Stimulated activated naive B cell treated with anti-CD40 and anti-IgM and Interleukin-4, amounts not matched to agents 10 μg/mL and 1 μg/mL and 100 μg/mL, for 72 hours (primary cell): Measurements from ENCODE around the gene KIRREL3.

Experiments
- ATAC-seq, 2 donors: fragments of 150-1000 bp; cut with Tn5 transposase; replicated peaks; 2 replicates each; pipeline ENCODE4 v1.10.0; 2021; ENCODE audit warnings: moderate library complexity in 1 of 2
- DNase-seq: peaks from one replicate; pipeline ENCODE4 v3.0.0; 2021
- H3K27ac Mint-ChIP-seq: one replicate; pipeline ENCODE4 v1.8.0; 2022; ENCODE audit warnings: mild to moderate bottlenecking, mixed read lengths
- H3K27me3 Mint-ChIP-seq, 2 donors: one replicate each; pipeline ENCODE4 v1.8.0; 2022; ENCODE audit warnings: mixed read lengths in 2 of 2
- H3K36me3 Mint-ChIP-seq, 2 donors: one replicate each; pipeline ENCODE4 v1.8.0; 2022; ENCODE audit warnings: mixed read lengths in 2 of 2, mild to moderate bottlenecking in 1 of 2
- H3K4me1 Mint-ChIP-seq, 2 donors: one replicate each; pipeline ENCODE4 v1.8.0; 2022; ENCODE audit warnings: mixed read lengths in 2 of 2, mild to moderate bottlenecking in 1 of 2
- H3K4me3 Mint-ChIP-seq, 2 donors: one replicate each; pipeline ENCODE4 v1.8.0; 2022; ENCODE audit warnings: mild to moderate bottlenecking in 2 of 2, mixed read lengths in 2 of 2, moderate library complexity in 1 of 2
- H3K9me3 Mint-ChIP-seq, 2 donors: one replicate each; pipeline ENCODE4 v1.8.0; 2022; ENCODE audit warnings: mixed read lengths in 2 of 2, mild to moderate bottlenecking in 1 of 2

Gene KIRREL3

GRCh38 chr11:127000291-127000968 is at the start of gene KIRREL3:
Gene KIRREL3 (minus strand): TSS chr11:127000770.
- Mint-ChIP-seq H3K9me3 (no peaks in the 10 kb centered on the region), H3K4me1 (no peaks in the 10 kb centered on the region), H3K4me3 (no peak within 1 kb of the TSS), H3K36me3 (no peaks in the 10 kb centered on the region), H3K27ac (no peak within 1 kb of the TSS), H3K27me3 (peaks cover 33 to 41% of the 10 kb centered on the region in 2 donors)
- DNase-seq = no peak
- no peak for ATAC-seq

DNA sequence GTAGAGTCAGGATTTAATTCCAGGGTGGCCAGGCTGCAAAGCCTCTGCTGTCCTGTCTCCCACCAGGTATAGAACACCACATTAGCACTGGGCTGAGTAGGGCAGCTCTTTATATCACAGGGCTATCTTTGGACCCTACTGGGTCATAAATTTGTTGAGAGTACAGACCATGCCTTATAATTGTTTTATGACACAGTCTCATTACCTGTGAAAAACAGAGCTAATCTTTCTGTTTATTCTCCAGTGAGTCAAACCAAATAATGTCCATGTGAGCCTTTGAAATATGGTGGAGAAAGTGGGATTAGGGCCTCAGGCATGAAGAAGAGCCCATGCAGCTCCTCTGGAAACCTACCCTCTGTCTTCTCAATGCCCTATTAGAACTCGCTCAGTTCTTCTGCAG is 49.6 kb upstream of the KIRREL3 start:
- no peak overlapping the region for H3K4me3 Mint-ChIP-seq
- no peaks in the 10 kb centered on the region for H3K4me1 Mint-ChIP-seq
- no peak overlapping the region for H3K27ac Mint-ChIP-seq
- H3K27me3 Mint-ChIP-seq = no peaks in the 10 kb centered on the region
- DNase-seq (no peak), ATAC-seq (no peak)
- H3K36me3 Mint-ChIP-seq = no peaks in the 10 kb centered on the region
- no peaks in the 10 kb centered on the region for H3K9me3 Mint-ChIP-seq

GRCh38 chr11:127049486-127049885 is 48.9 kb upstream of the KIRREL3 start:
- H3K4me3 Mint-ChIP-seq = no peak overlapping the region
- DNase-seq (no peak), ATAC-seq (peak in 1 of 2 donors; percentile 21)
- no peaks in the 10 kb centered on the region for H3K4me1 Mint-ChIP-seq
- H3K27me3 Mint-ChIP-seq = no peaks in the 10 kb centered on the region
- H3K9me3 Mint-ChIP-seq = no peaks in the 10 kb centered on the region
- H3K27ac Mint-ChIP-seq = no peak overlapping the region
- H3K36me3 Mint-ChIP-seq = no peaks in the 10 kb centered on the region

GRCh38 chr11:127044535-127044934 is 44.0 kb upstream of the KIRREL3 start:
- Mint-ChIP-seq H3K27me3 (no peaks in the 10 kb centered on the region), H3K36me3 (no peaks in the 10 kb centered on the region), H3K9me3 (no peaks in the 10 kb centered on the region), H3K27ac (no peak overlapping the region), H3K4me1 (no peaks in the 10 kb centered on the region), H3K4me3 (no peak overlapping the region)
- no peak for ATAC-seq
- no peak for DNase-seq

- Mint-ChIP-seq H3K27ac (no peak overlapping the region), H3K27me3 (peaks cover 0 to 16% of the 10 kb centered on the region in 2 donors), H3K4me3 (no peak overlapping the region), H3K4me1 (no peaks in the 10 kb centered on the region), H3K9me3 (no peaks in the 10 kb centered on the region), H3K36me3 (no peaks in the 10 kb centered on the region)
- DNase-seq (no peak), ATAC-seq (no peak)
Observed at GRCh38 chr11:127042445-127042844, 41.9 kb upstream of the KIRREL3 start.

DNA sequence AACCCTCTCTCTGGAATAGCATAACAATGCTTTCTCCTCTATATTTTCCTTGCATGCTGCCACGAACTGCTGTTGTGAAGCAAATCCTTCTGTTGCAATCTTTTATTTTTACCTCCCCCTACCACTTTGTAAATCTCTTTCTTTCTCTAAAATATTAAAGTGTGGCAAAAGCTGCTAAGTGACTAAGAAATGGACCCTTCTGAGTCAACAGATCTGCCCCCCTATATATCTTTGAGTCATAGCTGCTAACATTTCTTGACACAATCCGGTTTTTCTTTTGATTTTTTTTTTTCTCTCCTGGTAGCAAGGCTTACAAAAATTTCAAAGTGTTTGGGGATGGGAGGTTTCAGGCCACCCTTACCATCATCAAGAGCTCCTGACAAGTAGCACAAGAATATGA is 39.0 kb upstream of the KIRREL3 start:
- Mint-ChIP-seq H3K27me3 (peaks cover 0 to 19% of the 10 kb centered on the region in 2 donors), H3K4me3 (no peak overlapping the region), H3K36me3 (no peaks in the 10 kb centered on the region), H3K9me3 (no peaks in the 10 kb centered on the region), H3K4me1 (no peaks in the 10 kb centered on the region), H3K27ac (no peak overlapping the region)
- ATAC-seq (no peak), DNase-seq (no peak)

GRCh38 chr11:127037596-127037995 is 37.0 kb upstream of the KIRREL3 start:
- DNase-seq = no peak
- peaks cover 0 to 19% of the 10 kb centered on the region in 2 donors for H3K27me3 Mint-ChIP-seq
- H3K4me1 Mint-ChIP-seq = no peaks in the 10 kb centered on the region
- peaks cover 0 to 3% of the 10 kb centered on the region in 2 donors for H3K9me3 Mint-ChIP-seq
- H3K4me3 Mint-ChIP-seq = no peak overlapping the region
- H3K27ac Mint-ChIP-seq = no peak overlapping the region
- no peak for ATAC-seq
- H3K36me3 Mint-ChIP-seq = no peaks in the 10 kb centered on the region

GRCh38 chr11:127037001-127037400 is 36.4 kb upstream of the KIRREL3 start:
- H3K36me3 Mint-ChIP-seq = no peaks in the 10 kb centered on the region
- no peak for DNase-seq
- H3K4me1 Mint-ChIP-seq = no peaks in the 10 kb centered on the region
- H3K27me3 Mint-ChIP-seq = peaks cover 0 to 19% of the 10 kb centered on the region in 2 donors
- no peak overlapping the region for H3K4me3 Mint-ChIP-seq
- H3K9me3 Mint-ChIP-seq = peaks cover 0 to 3% of the 10 kb centered on the region in 2 donors
- no peak overlapping the region for H3K27ac Mint-ChIP-seq
- ATAC-seq = no peak

GRCh38 chr11:127035824-127036223 is 35.3 kb upstream of the KIRREL3 start:
- Mint-ChIP-seq H3K9me3 (peaks cover 0 to 3% of the 10 kb centered on the region in 2 donors), H3K4me3 (no peak overlapping the region), H3K4me1 (no peaks in the 10 kb centered on the region), H3K27ac (no peak overlapping the region), H3K27me3 (peaks cover 0 to 19% of the 10 kb centered on the region in 2 donors), H3K36me3 (no peaks in the 10 kb centered on the region)
- DNase-seq (no peak), ATAC-seq (no peak)

- Mint-ChIP-seq H3K27ac (no peak overlapping the region), H3K4me3 (no peak overlapping the region), H3K27me3 (peaks cover 0 to 19% of the 10 kb centered on the region in 2 donors), H3K9me3 (peaks cover 0 to 3% of the 10 kb centered on the region in 2 donors), H3K4me1 (no peaks in the 10 kb centered on the region), H3K36me3 (no peaks in the 10 kb centered on the region)
- DNase-seq (no peak), ATAC-seq (no peak)
Observed at GRCh38 chr11:127034973-127035372, 34.4 kb upstream of the KIRREL3 start.

DNA sequence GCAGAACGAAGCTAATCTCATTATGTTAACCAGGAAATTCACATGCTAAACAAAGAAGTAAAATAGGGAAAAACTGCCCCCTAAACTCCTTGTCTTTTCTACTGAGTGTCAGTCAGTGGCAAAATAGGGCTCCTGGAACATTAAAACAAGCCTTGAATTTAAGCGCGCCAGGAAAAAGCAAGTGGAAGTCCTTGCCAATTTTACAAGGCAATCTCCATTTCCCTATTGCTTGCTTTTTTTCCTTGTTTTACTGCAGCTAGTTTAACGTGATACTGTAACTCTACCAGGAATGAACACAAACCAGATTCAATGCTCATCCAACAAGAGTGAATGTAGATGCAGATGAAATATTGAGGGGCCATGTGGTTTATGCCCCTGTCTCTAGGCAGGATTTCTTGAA is 28.1 kb upstream of the KIRREL3 start:
- H3K4me3 Mint-ChIP-seq = no peak overlapping the region
- no peaks in the 10 kb centered on the region for H3K36me3 Mint-ChIP-seq
- DNase-seq = no peak
- no peak overlapping the region for H3K27ac Mint-ChIP-seq
- H3K27me3 Mint-ChIP-seq = peaks cover 3 to 4% of the 10 kb centered on the region in 2 donors
- H3K4me1 Mint-ChIP-seq = no peaks in the 10 kb centered on the region
- ATAC-seq = no peak
- H3K9me3 Mint-ChIP-seq = peaks cover 0 to 3% of the 10 kb centered on the region in 2 donors

DNA sequence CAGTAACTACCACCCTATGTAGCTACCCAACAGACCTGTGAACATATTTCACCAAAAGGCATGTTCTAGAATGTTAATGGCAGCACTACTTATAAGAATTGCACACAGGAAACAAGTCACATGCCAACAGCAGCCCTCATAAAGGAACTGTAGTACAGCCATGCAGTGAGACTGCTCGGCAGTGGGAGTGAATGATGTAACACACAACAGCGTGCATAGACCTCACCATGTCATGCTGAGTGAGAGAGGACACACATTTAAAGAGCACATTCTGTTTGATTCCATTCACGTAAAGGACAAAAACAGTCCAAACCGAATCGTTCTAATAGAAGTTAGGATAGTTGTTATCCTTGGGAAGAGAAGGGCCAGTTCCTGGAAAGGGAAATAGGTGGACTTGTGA is 27.2 kb upstream of the KIRREL3 start:
- H3K27me3 Mint-ChIP-seq = peaks cover 3 to 6% of the 10 kb centered on the region in 2 donors
- no peak for DNase-seq

GRCh38 chr11:127027000-127027399 is 26.4 kb upstream of the KIRREL3 start:
- Mint-ChIP-seq H3K27ac (no peak overlapping the region), H3K27me3 (peaks cover 3 to 6% of the 10 kb centered on the region in 2 donors)

More for the DNA sequence above, 27.2 kb upstream of the KIRREL3 start:
- no peaks in the 10 kb centered on the region for H3K4me1 Mint-ChIP-seq
- no peaks in the 10 kb centered on the region for H3K36me3 Mint-ChIP-seq
- H3K9me3 Mint-ChIP-seq = peaks cover 0 to 1% of the 10 kb centered on the region in 2 donors
- no peak for ATAC-seq
- no peak overlapping the region for H3K4me3 Mint-ChIP-seq
- H3K27ac Mint-ChIP-seq = no peak overlapping the region

DNA sequence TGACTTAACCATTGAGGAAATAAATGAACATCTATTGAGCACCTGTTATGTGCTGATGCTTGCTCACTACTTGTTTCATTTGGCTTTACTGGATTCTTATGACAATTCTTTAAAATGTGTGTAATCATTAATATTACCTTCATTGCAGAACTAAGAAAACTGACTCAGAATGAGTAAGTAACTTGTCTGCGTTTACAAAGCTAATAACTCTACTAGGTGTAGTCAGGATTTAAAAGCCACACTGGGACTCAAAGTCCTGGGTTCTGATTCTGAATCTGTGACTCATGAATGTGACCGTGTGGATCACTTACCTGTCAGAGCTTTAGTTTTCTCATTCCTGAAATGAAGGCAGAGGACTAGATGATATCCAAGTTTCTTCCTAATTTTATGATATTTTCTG is 23.4 kb upstream of the KIRREL3 start:
- H3K9me3 Mint-ChIP-seq = peaks cover 0 to 4% of the 10 kb centered on the region in 2 donors
- H3K4me1 Mint-ChIP-seq = no peaks in the 10 kb centered on the region
- H3K4me3 Mint-ChIP-seq = no peak overlapping the region
- H3K27ac Mint-ChIP-seq = no peak overlapping the region
- H3K27me3 Mint-ChIP-seq = peaks cover 3 to 15% of the 10 kb centered on the region in 2 donors
- DNase-seq = no peak
- no peak for ATAC-seq
- H3K36me3 Mint-ChIP-seq = no peaks in the 10 kb centered on the region

More at GRCh38 chr11:127027000-127027399, 26.4 kb upstream of the KIRREL3 start:
- Mint-ChIP-seq H3K36me3 (no peaks in the 10 kb centered on the region), H3K4me3 (no peak overlapping the region), H3K9me3 (no peaks in the 10 kb centered on the region), H3K4me1 (no peaks in the 10 kb centered on the region)
- DNase-seq = no peak
- no peak for ATAC-seq

- H3K9me3 Mint-ChIP-seq = peaks cover 0 to 7% of the 10 kb centered on the region in 2 donors
- DNase-seq (no peak), ATAC-seq (no peak)
- no peak overlapping the region for H3K4me3 Mint-ChIP-seq
- H3K4me1 Mint-ChIP-seq = no peaks in the 10 kb centered on the region
- no peaks in the 10 kb centered on the region for H3K36me3 Mint-ChIP-seq
- H3K27me3 Mint-ChIP-seq = peaks cover 5 to 26% of the 10 kb centered on the region in 2 donors
- H3K27ac Mint-ChIP-seq = no peak overlapping the region
Observed at GRCh38 chr11:127018683-127019279, 18.2 kb upstream of the KIRREL3 start.
